Stimulated activated effector memory CD8-positive, alpha-beta T cell treated with anti-CD3 and anti-CD28 coated beads, Interleukin-12 subunit alpha, Interleukin-12 subunit beta, amount 100 ng/mL, for 72 hours (primary cell): Measurements from ENCODE around the gene CCL11.

Source experiments
- ATAC-seq: fragments of 150-1000 bp; cut with Tn5 transposase; 2 replicates; pipeline ENCODE4 v1.10.0; 2021
- DNase-seq, 2 donors: peaks; one replicate each; pipeline ENCODE4 v3.0.0; 2021 to 2022; ENCODE audit warnings: low spot score in 2 of 2
- H3K27ac Mint-ChIP-seq: one replicate; pipeline ENCODE4 v1.8.0; 2022; ENCODE audit warnings: mild to moderate bottlenecking, mixed read lengths
- H3K36me3 Mint-ChIP-seq: one replicate; pipeline ENCODE4 v1.8.0; 2022; ENCODE audit warnings: mild to moderate bottlenecking, mixed read lengths
- H3K4me1 Mint-ChIP-seq: one replicate; pipeline ENCODE4 v1.8.0; 2022; ENCODE audit warnings: mixed read lengths
- H3K4me3 Mint-ChIP-seq: one replicate; pipeline ENCODE4 v1.8.0; 2022; ENCODE audit warnings: mild to moderate bottlenecking, mixed read lengths
- H3K9me3 Mint-ChIP-seq: one replicate; pipeline ENCODE4 v1.8.0; 2022; ENCODE audit warnings: mixed read lengths

Gene CCL11

DNA sequence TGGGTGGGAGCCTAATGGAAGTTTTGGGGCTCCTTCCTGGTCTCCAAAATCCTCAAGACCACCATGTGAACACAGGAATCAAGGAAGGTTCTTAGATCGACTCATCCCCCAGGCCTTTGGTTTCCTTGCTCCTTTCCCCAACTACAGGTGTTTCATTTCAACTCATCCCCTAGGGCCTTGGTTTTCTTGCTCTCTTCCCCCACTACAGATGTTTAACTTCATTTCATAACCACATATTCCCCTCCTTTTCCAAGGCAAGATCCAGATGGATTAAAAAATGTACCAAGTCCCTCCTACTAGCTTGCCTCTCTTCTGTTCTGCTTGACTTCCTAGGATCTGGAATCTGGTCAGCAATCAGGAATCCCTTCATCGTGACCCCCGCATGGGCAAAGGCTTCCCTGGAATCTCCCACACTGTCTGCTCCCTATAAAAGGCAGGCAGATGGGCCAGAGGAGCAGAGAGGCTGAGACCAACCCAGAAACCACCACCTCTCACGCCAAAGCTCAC is at the start of gene CCL11:
TSS of gene CCL11 (plus strand) at position 457 of the 507 bp plus-strand sequence. CDS start 67 bp downstream, outside the sequence.
- H3K4me3 Mint-ChIP-seq, result no peak within 1 kb of the TSS
- no peaks in the 10 kb centered on the region for H3K36me3 Mint-ChIP-seq
- no peaks in the 10 kb centered on the region for H3K9me3 Mint-ChIP-seq
- H3K4me1 Mint-ChIP-seq, result no peaks in the 10 kb centered on the region
- DNase-seq (no peak), ATAC-seq (no peak)
- H3K27ac Mint-ChIP-seq, result no peak within 1 kb of the TSS

GRCh38 chr17:34236281-34236892 is 49.2 kb upstream of the CCL11 start:
- DNase-seq (no peak), ATAC-seq (no peak)
- Mint-ChIP-seq H3K27ac (no peak overlapping the region), H3K4me1 (no peaks in the 10 kb centered on the region), H3K36me3 (no peaks in the 10 kb centered on the region), H3K9me3 (no peaks in the 10 kb centered on the region), H3K4me3 (no peak overlapping the region)

- no peak for ATAC-seq
- H3K9me3 Mint-ChIP-seq, result no peaks in the 10 kb centered on the region
Measured at GRCh38 chr17:34237458-34237857, 48.1 kb upstream of the CCL11 start.

DNA sequence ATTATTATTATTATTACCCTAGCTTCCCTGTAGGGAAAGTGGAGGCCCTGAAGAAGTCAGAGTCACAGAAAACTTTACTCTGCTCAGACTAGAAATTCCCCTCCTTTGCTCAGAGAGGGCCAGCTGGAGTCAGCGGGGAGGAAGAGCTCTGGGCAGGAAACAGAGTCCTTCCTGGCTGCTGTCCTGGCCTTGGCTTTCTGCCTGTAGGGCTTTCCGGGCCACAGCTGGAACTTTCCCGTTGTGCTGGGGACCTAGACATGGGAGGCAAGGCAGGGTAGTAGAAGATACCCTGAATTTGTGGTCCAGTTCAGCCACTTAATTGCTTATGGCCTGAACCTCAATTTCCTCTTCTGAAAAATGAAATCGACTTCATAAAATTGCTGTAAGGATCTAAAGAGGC is 44.5 kb upstream of the CCL11 start:
- H3K36me3 Mint-ChIP-seq, result no peaks in the 10 kb centered on the region
- ATAC-seq (no peak), DNase-seq (no peak)

More at GRCh38 chr17:34237458-34237857, 48.1 kb upstream of the CCL11 start:
- H3K27ac Mint-ChIP-seq, result no peak overlapping the region
- H3K4me1 Mint-ChIP-seq, result no peaks in the 10 kb centered on the region
- H3K36me3 Mint-ChIP-seq, result no peaks in the 10 kb centered on the region
- H3K4me3 Mint-ChIP-seq, result no peak overlapping the region
- DNase-seq, result no peak

GRCh38 chr17:34242587-34243363 is 42.8 kb upstream of the CCL11 start:
- Mint-ChIP-seq H3K4me1 (no peaks in the 10 kb centered on the region), H3K9me3 (no peaks in the 10 kb centered on the region), H3K27ac (no peak overlapping the region), H3K36me3 (no peaks in the 10 kb centered on the region), H3K4me3 (no peak overlapping the region)
- no peak for DNase-seq
- ATAC-seq, result no peak

More for the DNA sequence above, 44.5 kb upstream of the CCL11 start:
- Mint-ChIP-seq H3K9me3 (no peaks in the 10 kb centered on the region), H3K4me1 (no peaks in the 10 kb centered on the region), H3K27ac (no peak overlapping the region), H3K4me3 (no peak overlapping the region)

DNA sequence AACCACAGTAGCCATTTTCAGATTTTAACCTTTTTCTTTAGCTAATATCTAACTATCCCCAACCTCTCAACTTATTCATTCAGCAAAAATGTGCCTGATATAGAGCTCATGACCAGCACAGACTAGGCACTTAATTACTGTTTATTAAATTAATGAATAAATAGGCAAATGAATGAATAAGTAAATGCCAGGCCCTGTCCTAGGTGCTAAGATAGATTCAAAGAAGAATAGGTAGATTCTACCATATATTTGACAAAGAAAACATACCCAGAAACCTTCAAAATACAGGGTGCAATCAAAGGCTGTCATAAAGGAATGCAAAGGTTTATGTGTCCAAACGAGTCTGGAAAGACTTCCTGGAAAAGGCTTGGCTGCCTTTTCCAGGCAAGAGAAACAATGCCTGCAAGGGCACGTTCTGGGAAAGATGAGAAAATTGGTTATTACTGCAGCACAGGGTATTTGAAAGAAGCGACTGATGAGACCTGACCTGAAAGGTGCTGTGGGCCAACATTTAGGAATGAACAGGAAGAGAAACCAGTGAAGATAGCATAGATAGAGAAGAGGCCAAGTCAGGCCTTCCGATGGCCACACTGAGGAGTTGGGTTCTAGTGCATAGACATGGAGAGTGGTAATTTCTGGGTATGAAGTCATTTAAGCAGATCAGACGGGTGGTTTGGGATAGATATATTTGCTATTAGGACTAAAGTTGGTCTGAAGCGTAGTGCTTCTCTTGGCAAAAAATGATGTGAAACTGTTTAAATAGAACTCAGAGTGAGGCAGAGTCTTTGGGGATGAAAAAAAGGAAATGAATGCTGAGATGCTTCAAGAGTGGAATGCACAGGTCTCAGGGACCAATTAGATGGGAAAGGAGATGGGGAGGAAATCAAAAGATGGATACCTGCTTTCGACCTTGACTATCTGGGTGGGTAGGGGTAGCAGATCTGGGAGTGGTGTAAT is 41.9 kb upstream of the CCL11 start:
- Mint-ChIP-seq H3K27ac (no peak overlapping the region), H3K36me3 (no peaks in the 10 kb centered on the region), H3K4me1 (no peaks in the 10 kb centered on the region), H3K9me3 (no peaks in the 10 kb centered on the region), H3K4me3 (no peak overlapping the region)
- no peak for DNase-seq
- ATAC-seq, result no peak

GRCh38 chr17:34245351-34245905 is 40.1 kb upstream of the CCL11 start:
- H3K36me3 Mint-ChIP-seq, result no peaks in the 10 kb centered on the region
- H3K4me1 Mint-ChIP-seq, result no peaks in the 10 kb centered on the region
- H3K4me3 Mint-ChIP-seq, result no peak overlapping the region
- no peak overlapping the region for H3K27ac Mint-ChIP-seq
- H3K9me3 Mint-ChIP-seq, result no peaks in the 10 kb centered on the region
- no peak for ATAC-seq
- DNase-seq, result no peak

- Mint-ChIP-seq H3K4me3 (no peak overlapping the region), H3K36me3 (no peaks in the 10 kb centered on the region), H3K4me1 (no peaks in the 10 kb centered on the region), H3K9me3 (no peaks in the 10 kb centered on the region), H3K27ac (no peak overlapping the region)
- ATAC-seq (peak; percentile 28), DNase-seq (no peak)
Measured at GRCh38 chr17:34246446-34246845, 39.1 kb upstream of the CCL11 start.

GRCh38 chr17:34246881-34247280 is 38.7 kb upstream of the CCL11 start:
- Mint-ChIP-seq H3K36me3 (no peaks in the 10 kb centered on the region), H3K4me3 (no peak overlapping the region), H3K27ac (no peak overlapping the region), H3K4me1 (no peaks in the 10 kb centered on the region), H3K9me3 (no peaks in the 10 kb centered on the region)
- DNase-seq (no peak), ATAC-seq (no peak)

DNA sequence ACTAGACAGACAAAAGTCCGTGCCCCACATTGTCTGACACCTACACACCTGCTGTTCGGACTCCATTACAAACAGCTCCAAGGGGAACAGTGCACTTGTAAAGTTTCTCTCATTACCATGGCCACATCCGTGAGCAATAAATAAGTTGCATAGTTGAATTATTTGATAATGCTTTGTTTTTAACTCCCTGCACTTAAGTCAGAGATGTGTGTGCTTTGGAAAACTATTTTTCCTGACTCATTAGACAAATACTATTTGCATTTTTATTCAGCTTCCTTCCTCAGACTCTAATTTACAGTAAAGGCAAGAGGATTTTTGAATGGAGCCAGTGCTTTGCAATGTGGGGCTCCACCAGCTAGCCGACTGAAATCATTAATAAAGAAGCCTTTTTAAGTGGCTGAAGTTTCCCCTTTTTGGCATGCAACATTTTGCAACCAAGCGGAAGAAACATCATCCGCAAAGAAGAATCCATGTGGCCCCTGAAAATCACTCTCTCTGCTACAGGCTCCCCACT is 37.0 kb upstream of the CCL11 start:
- Mint-ChIP-seq H3K36me3 (no peaks in the 10 kb centered on the region), H3K4me3 (no peak overlapping the region), H3K4me1 (no peaks in the 10 kb centered on the region), H3K27ac (no peak overlapping the region), H3K9me3 (no peaks in the 10 kb centered on the region)
- ATAC-seq, result no peak
- no peak for DNase-seq

DNA sequence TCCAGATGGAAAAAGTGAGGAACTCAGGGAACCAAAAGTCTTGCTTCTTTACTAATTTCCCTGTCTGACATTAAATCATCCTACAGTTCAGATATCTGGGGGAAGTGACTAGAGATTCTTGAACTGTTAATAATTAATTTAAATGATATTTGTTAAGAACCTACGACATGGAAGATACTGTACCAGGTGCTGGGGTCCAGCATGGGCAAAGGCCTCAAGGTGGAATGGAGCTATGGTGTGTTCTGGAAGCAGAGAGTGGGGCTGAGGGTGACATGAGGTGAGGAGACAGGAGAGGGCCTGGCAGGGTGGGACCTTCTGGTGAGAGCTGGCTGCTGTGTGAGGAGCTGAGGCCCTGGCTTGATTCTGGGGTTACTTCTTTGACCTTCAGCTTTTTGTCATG is 36.5 kb upstream of the CCL11 start:
- Mint-ChIP-seq H3K27ac (no peak overlapping the region), H3K36me3 (no peaks in the 10 kb centered on the region), H3K4me1 (no peaks in the 10 kb centered on the region), H3K9me3 (no peaks in the 10 kb centered on the region), H3K4me3 (no peak overlapping the region)
- ATAC-seq, result no peak
- DNase-seq, result no peak

DNA sequence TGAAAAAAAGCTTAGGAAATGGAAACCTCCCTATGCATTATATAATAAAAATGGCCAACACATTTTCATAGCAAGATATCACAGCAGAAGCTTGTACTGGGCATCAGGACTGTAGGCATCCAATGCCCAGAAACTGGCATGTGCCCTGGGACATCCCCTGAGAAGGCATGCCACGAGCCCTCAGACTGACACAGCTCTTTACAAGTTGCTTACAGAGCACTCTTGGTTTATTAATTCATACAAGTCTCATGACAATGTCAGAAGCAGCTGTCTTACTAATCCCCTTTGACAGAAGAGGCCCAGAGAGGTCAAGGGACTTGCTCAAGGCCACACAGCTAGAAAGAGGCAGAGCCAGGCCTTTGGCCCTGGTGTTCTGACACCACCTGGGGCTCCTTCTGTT is 36.1 kb upstream of the CCL11 start:
- DNase-seq, result no peak
- Mint-ChIP-seq H3K9me3 (no peaks in the 10 kb centered on the region), H3K4me1 (no peaks in the 10 kb centered on the region)

GRCh38 chr17:34251186-34251585 is 34.4 kb upstream of the CCL11 start:
- DNase-seq, result no peak

More for the DNA sequence above, 36.1 kb upstream of the CCL11 start:
- Mint-ChIP-seq H3K4me3 (no peak overlapping the region), H3K27ac (no peak overlapping the region), H3K36me3 (no peaks in the 10 kb centered on the region)
- peak; percentile 18 for ATAC-seq

DNA sequence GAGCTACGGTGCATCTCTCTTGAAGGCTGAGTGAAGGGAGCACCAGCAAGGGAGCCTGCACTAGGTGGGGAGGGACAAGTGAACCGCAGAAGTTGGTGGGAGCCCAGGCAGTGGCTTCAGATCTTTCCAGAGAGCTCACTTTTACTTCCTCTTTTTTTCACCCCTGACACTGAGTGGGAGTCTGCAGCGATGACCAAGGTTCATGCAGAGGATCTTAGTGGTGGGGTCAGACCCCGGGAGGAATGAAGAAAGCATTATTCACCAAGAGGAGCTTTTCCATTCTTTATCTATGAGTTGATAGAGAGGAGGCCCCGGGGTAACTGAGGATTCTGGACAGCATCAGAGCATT is 33.5 kb upstream of the CCL11 start:
- Mint-ChIP-seq H3K36me3 (no peaks in the 10 kb centered on the region), H3K4me1 (no peaks in the 10 kb centered on the region), H3K4me3 (no peak overlapping the region), H3K9me3 (no peaks in the 10 kb centered on the region), H3K27ac (no peak overlapping the region)
- ATAC-seq, result no peak
- no peak for DNase-seq

More at GRCh38 chr17:34251186-34251585, 34.4 kb upstream of the CCL11 start:
- Mint-ChIP-seq H3K4me3 (no peak overlapping the region), H3K4me1 (no peaks in the 10 kb centered on the region), H3K36me3 (no peaks in the 10 kb centered on the region), H3K27ac (no peak overlapping the region), H3K9me3 (no peaks in the 10 kb centered on the region)
- ATAC-seq, result no peak
